IPS-18c (cell line): ENCODE data around the gene ZBTB6.

Source experiments
- H3K4me3 ChIP-seq: 2 replicates; pipeline ENCODE4 v1.7.0; 2013; ENCODE audit warnings: low read depth, mild to moderate bottlenecking, low read length, moderate library complexity; ENCODE audit not compliant: insufficient read depth
- H3K9me3 ChIP-seq: one replicate; pipeline ENCODE4 v1.6.1; 2013; ENCODE audit warnings: mild to moderate bottlenecking, low read length, moderate library complexity; ENCODE audit not compliant: control insufficient read depth, insufficient read depth

The ZBTB6 gene

GRCh38 chr9:122912964-122913673 is at the start of gene ZBTB6:
ZBTB6 (minus strand) TSS chr9:122913323; CDS start chr9:122912072, 1,251 bp downstream.
- Histone ChIP-seq H3K4me3 (peak within 1 kb of the TSS; percentile 94), H3K9me3 (no peaks in the 10 kb centered on the region)

GRCh38 chr9:122961139-122961538 is 48.0 kb upstream of the ZBTB6 start:
- Histone ChIP-seq H3K9me3 (no peaks in the 10 kb centered on the region), H3K4me3 (no peak overlapping the region)

GRCh38 chr9:122955961-122956360 is 42.8 kb upstream of the ZBTB6 start:
- no peak overlapping the region for H3K4me3 ChIP-seq
- no peaks in the 10 kb centered on the region for H3K9me3 ChIP-seq

GRCh38 chr9:122954253-122954691 is 41.1 kb upstream of the ZBTB6 start:
- Histone ChIP-seq H3K9me3 (no peaks in the 10 kb centered on the region), H3K4me3 (no peak overlapping the region)

GRCh38 chr9:122951056-122951455 is 37.9 kb upstream of the ZBTB6 start:
- H3K4me3 ChIP-seq, result no peak overlapping the region
- no peaks in the 10 kb centered on the region for H3K9me3 ChIP-seq

- no peaks in the 10 kb centered on the region for H3K9me3 ChIP-seq
These were observed 37.1 kb upstream of the ZBTB6 start for GRCh38 chr9:122950263-122950662.

GRCh38 chr9:122949696-122950095 is 36.6 kb upstream of the ZBTB6 start:
- Histone ChIP-seq H3K4me3 (no peak overlapping the region; the same call in 1 of the 2 replicates), H3K9me3 (no peaks in the 10 kb centered on the region)

More at GRCh38 chr9:122950263-122950662, 37.1 kb upstream of the ZBTB6 start:
- H3K4me3 ChIP-seq, result no peak overlapping the region

GRCh38 chr9:122948313-122948712 is 35.2 kb upstream of the ZBTB6 start:
- Histone ChIP-seq H3K9me3 (no peaks in the 10 kb centered on the region), H3K4me3 (no peak overlapping the region)

- Histone ChIP-seq H3K4me3 (no peak overlapping the region), H3K9me3 (no peaks in the 10 kb centered on the region)
These were observed 33.4 kb upstream of the ZBTB6 start for GRCh38 chr9:122946461-122947005.

GRCh38 chr9:122944960-122945888 is 32.1 kb upstream of the ZBTB6 start:
- Histone ChIP-seq H3K9me3 (no peaks in the 10 kb centered on the region), H3K4me3 (no peak overlapping the region)

- no peaks in the 10 kb centered on the region for H3K9me3 ChIP-seq
These were observed 28.6 kb upstream of the ZBTB6 start for GRCh38 chr9:122941582-122942234.

GRCh38 chr9:122940749-122941581 is 27.8 kb upstream of the ZBTB6 start, which contains the start of gene RABGAP1:
RABGAP1 (plus strand) TSS chr9:122941020; CDS start chr9:122957060, 16,040 bp downstream.
- Histone ChIP-seq H3K4me3 (peak within 1 kb of the TSS; percentile 72), H3K9me3 (no peaks in the 10 kb centered on the region)

More at GRCh38 chr9:122941582-122942234, 28.6 kb upstream of the ZBTB6 start:
- peak overlapping the region; percentile 72 for H3K4me3 ChIP-seq

- Histone ChIP-seq H3K4me3 (peak overlapping the region; percentile 51), H3K9me3 (no peaks in the 10 kb centered on the region)
These were observed 27.3 kb upstream of the ZBTB6 start for GRCh38 chr9:122940454-122940748.

- H3K4me3 ChIP-seq, result no peak overlapping the region
- no peaks in the 10 kb centered on the region for H3K9me3 ChIP-seq
These were observed 26.5 kb upstream of the ZBTB6 start for GRCh38 chr9:122939601-122940000.

GRCh38 chr9:122936883-122937282 is 23.8 kb upstream of the ZBTB6 start:
- Histone ChIP-seq H3K9me3 (no peaks in the 10 kb centered on the region), H3K4me3 (no peak overlapping the region)

- no peak overlapping the region for H3K4me3 ChIP-seq
- no peaks in the 10 kb centered on the region for H3K9me3 ChIP-seq
These were observed 23.3 kb upstream of the ZBTB6 start for GRCh38 chr9:122936464-122936863.
